H1 (cell line): ENCODE measurements around the gene LRRC14B.
"Not testable (repeated sequence)": the region's sequence is repeated elsewhere in the genome, so short reads cannot be mapped to it uniquely, and the experiment has no call there.

Experiments used
- ATF2 ChIP-seq: IDR thresholded peaks from 2 replicates; pipeline ENCODE4 v1.6.1; 2012; ENCODE audit warnings: low read length, inconsistent platforms
- CBX8 ChIP-seq: fragments of 300-800, 300-1000 bp; sonication (generic); IDR thresholded peaks from 2 replicates; pipeline ENCODE4 v1.7.1; 2016; ENCODE audit warnings: low read depth, low read length, borderline replicate concordance
- CTCF ChIP-seq, 3 experiments: IDR thresholded peaks; 1 replicate in 2 of 3; 2 replicates in 1 of 3; pipeline versions ENCODE4 v1.5.1 to v1.6.1; 2011; ENCODE audit warnings: low read length in 3 of 3, mild to moderate bottlenecking in 3 of 3, inconsistent platforms in 2 of 3, low read depth in 1 of 3, moderate library complexity in 1 of 3; ENCODE audit not compliant: insufficient read depth in 1 of 3; ENCODE audit errors: control extremely low read depth in 1 of 3
- EP300 ChIP-seq, 2 experiments: IDR thresholded peaks; 1 replicate in 1 of 2; 2 replicates in 1 of 2; pipeline ENCODE4 v1.6.1; 2011 to 2012; ENCODE audit warnings: low read depth in 2 of 2, low read length in 2 of 2, mild to moderate bottlenecking in 2 of 2, borderline replicate concordance in 1 of 2, inconsistent platforms in 1 of 2, moderate library complexity in 1 of 2
- EZH2 ChIP-seq: fragments of 200-600 bp; sonication (generic); IDR thresholded peaks from 2 replicates; pipeline ENCODE4 v1.7.1; 2012; ENCODE audit warnings: low read depth, mild to moderate bottlenecking, moderate library complexity, low read length, inconsistent platforms; ENCODE audit not compliant: severe bottlenecking
- JUN ChIP-seq: IDR thresholded peaks from 2 replicates; pipeline ENCODE4 v1.6.1; 2011; ENCODE audit warnings: low read depth, mild to moderate bottlenecking, improper control_type of control experiment, low read length
- KDM5A ChIP-seq: fragments of 200-600 bp; IDR thresholded peaks from 2 replicates; pipeline ENCODE4 v1.7.1; 2012; ENCODE audit warnings: mild to moderate bottlenecking, low read length, inconsistent platforms, mixed read lengths
- MAFK ChIP-seq: IDR thresholded peaks from 2 replicates; pipeline ENCODE4 v1.6.1; 2012; ENCODE audit warnings: low read depth, mild to moderate bottlenecking, improper control_type of control experiment, low read length
- POLR2A ChIP-seq, 2 experiments: IDR thresholded peaks; 1 replicate in 1 of 2; 2 replicates in 1 of 2; pipeline ENCODE4 v1.6.1; 2011; ENCODE audit warnings: low read depth in 2 of 2, low read length in 2 of 2, mild to moderate bottlenecking in 2 of 2; ENCODE audit errors: control extremely low read depth in 1 of 2
- POLR2AphosphoS5 ChIP-seq: IDR thresholded peaks from 2 replicates; pipeline ENCODE4 v1.6.1; 2011; ENCODE audit warnings: low read depth, low read length
- RXRA ChIP-seq: IDR thresholded peaks from 2 replicates; pipeline ENCODE4 v1.6.1; 2011; ENCODE audit warnings: low read depth, mild to moderate bottlenecking, low read length, moderate library complexity; ENCODE audit not compliant: insufficient read depth
- SP4 ChIP-seq: IDR thresholded peaks from 2 replicates; pipeline ENCODE4 v1.6.1; 2012; ENCODE audit warnings: low read length, inconsistent platforms
- SRF ChIP-seq: IDR thresholded peaks from 2 replicates; pipeline ENCODE4 v1.6.1; 2011; ENCODE audit warnings: mild to moderate bottlenecking, low read depth, low read length, moderate library complexity

GRCh38 chr5:215256-215655 lies 24.0 kb downstream of the LRRC14B start:
- not testable (repeated sequence) for TF ChIP-seq CTCF (IDR thresholded peaks at IDR 0.05; ENCODE audit: control extremely low read depth in 1 of 3, insufficient read depth in 1 of 3, low read depth in 1 of 3, low read length in 3 of 3); SP4; SRF; CBX8; JUN; POLR2AphosphoS5; EZH2; KDM5A; ATF2; POLR2A (IDR thresholded peaks at IDR 0.05; ENCODE audit: control extremely low read depth in 1 of 2, low read depth in 2 of 2, low read length in 2 of 2); EP300 (IDR thresholded peaks at IDR 0.05; ENCODE audit: borderline replicate concordance in 1 of 2, low read depth in 2 of 2, low read length in 2 of 2); MAFK; RXRA
